ENCODE results near the gene KRTAP12-4. TPM values are rescaled to one million over a fixed set of nuclear protein-coding genes. Genes with fewer than 3 reads are reported as not detected.

Gene KRTAP12-4
- total RNA-seq, 2 donors from 2014 or later: not detected

- no peaks in the 10 kb centered on the region for H3K36me3 ChIP-seq
- H3K9ac ChIP-seq (ENCODE audit: low read depth in 2 of 2, low read length in 2 of 2): no peak overlapping the region
- H3K4me1 ChIP-seq: no peaks in the 10 kb centered on the region
- peak; percentile 35 for DNase-seq
- intact Hi-C loops (cut with DNase I): no loop called here
- no peak overlapping the region for H3K4me3 ChIP-seq
- TF ChIP-seq CTCF (IDR thresholded peaks at IDR 0.05): no peak
- H3K27me3 ChIP-seq: no peaks in the 10 kb centered on the region
- no peaks in the 10 kb centered on the region for H3K9me3 ChIP-seq
- H3K27ac ChIP-seq: peak overlapping the region; percentile 3
These were observed 35.5 kb downstream of the KRTAP12-4 start for GRCh38 chr21:44618909-44619308.

- intact Hi-C loops (cut with DNase I): no loop called here
- Histone ChIP-seq H3K4me3 (no peak overlapping the region), H3K9me3 (no peaks in the 10 kb centered on the region), H3K4me1 (no peaks in the 10 kb centered on the region), H3K9ac (ENCODE audit: low read depth in 2 of 2, low read length in 2 of 2) (no peak overlapping the region), H3K27me3 (no peaks in the 10 kb centered on the region), H3K27ac (no peak overlapping the region), H3K36me3 (no peaks in the 10 kb centered on the region)
- DNase-seq: peak; percentile 34
- no peak for TF ChIP-seq CTCF (IDR thresholded peaks at IDR 0.05)
These were observed 36.0 kb downstream of the KRTAP12-4 start for GRCh38 chr21:44618504-44618903.

- no peaks in the 10 kb centered on the region for H3K36me3 ChIP-seq
- H3K9me3 ChIP-seq: no peaks in the 10 kb centered on the region
- no peak overlapping the region for H3K9ac ChIP-seq (ENCODE audit: low read depth in 2 of 2, low read length in 2 of 2)
- H3K27me3 ChIP-seq: no peaks in the 10 kb centered on the region
- DNase-seq: no peak
- H3K27ac ChIP-seq: no peak overlapping the region
- intact Hi-C loops (cut with DNase I): no loop called here
- H3K4me3 ChIP-seq: no peak overlapping the region
- no peak for TF ChIP-seq CTCF (IDR thresholded peaks at IDR 0.05)
- no peaks in the 10 kb centered on the region for H3K4me1 ChIP-seq
These were observed 37.4 kb downstream of the KRTAP12-4 start for GRCh38 chr21:44617071-44617501.

GRCh38 chr21:44616591-44616926 lies 37.9 kb downstream of the KRTAP12-4 start:
- no peak overlapping the region for H3K27ac ChIP-seq
- intact Hi-C loops (cut with DNase I): no loop called here
- no peaks in the 10 kb centered on the region for H3K4me1 ChIP-seq
- H3K4me3 ChIP-seq: no peak overlapping the region
- H3K9me3 ChIP-seq: no peaks in the 10 kb centered on the region
- H3K9ac ChIP-seq (ENCODE audit: low read depth in 2 of 2, low read length in 2 of 2): no peak overlapping the region
- no peaks in the 10 kb centered on the region for H3K27me3 ChIP-seq
- H3K36me3 ChIP-seq: no peaks in the 10 kb centered on the region
- no peak for TF ChIP-seq CTCF (IDR thresholded peaks at IDR 0.05)
- DNase-seq: no peak

- no peak for TF ChIP-seq CTCF (IDR thresholded peaks at IDR 0.05)
- no peak overlapping the region for H3K4me3 ChIP-seq
- no peak for DNase-seq
- no peaks in the 10 kb centered on the region for H3K27me3 ChIP-seq
- no peak overlapping the region for H3K27ac ChIP-seq
- H3K36me3 ChIP-seq: no peaks in the 10 kb centered on the region
- no peak overlapping the region for H3K9ac ChIP-seq (ENCODE audit: low read depth in 2 of 2, low read length in 2 of 2)
- H3K4me1 ChIP-seq: no peaks in the 10 kb centered on the region
- no peaks in the 10 kb centered on the region for H3K9me3 ChIP-seq
- intact Hi-C loops (cut with DNase I): no loop called here
These were observed 38.4 kb downstream of the KRTAP12-4 start for GRCh38 chr21:44615911-44616590.
